Mucosa of descending colon (tissue), 3 donors: Measurements from ENCODE around the gene BTBD10. TPM values are rescaled to one million over a fixed set of nuclear protein-coding genes. Genes with fewer than 3 reads are reported as not detected.

Experiments
- ATAC-seq: fragments of 200-7000 bp; cut with Tn5 transposase; one replicate; pipeline ENCODE4 v1.9.1; 2020; ENCODE audit warnings: mild to moderate bottlenecking, moderate library complexity
- DNase-seq, 3 donors: peaks; one replicate each; pipeline ENCODE4 v3.0.0-alpha.2; 2020
- H3K36me3 ChIP-seq: fragments of 200-600 bp; one replicate; pipeline ENCODE4 v1.8.0; 2021; ENCODE audit warnings: low read depth, mild to moderate bottlenecking
- H3K4me1 ChIP-seq: fragments of 200-600 bp; one replicate; pipeline ENCODE4 v1.8.0; 2021; ENCODE audit warnings: low read depth, mild to moderate bottlenecking
- H3K4me3 ChIP-seq: fragments of 200-600 bp; one replicate; pipeline ENCODE4 v1.8.0; 2021; ENCODE audit warnings: mild to moderate bottlenecking
- H3K9me3 ChIP-seq: fragments of 200-600 bp; one replicate; pipeline ENCODE4 v1.8.0; 2021; ENCODE audit warnings: mild to moderate bottlenecking
- CTCF ChIP-seq: fragments of 200-600 bp; IDR thresholded peaks from one replicate; pipeline ENCODE4 v1.8.0; 2022; ENCODE audit warnings: antibody characterized with exemption, mild to moderate bottlenecking
- intact Hi-C, 2 donors: fragments of 100-400 bp; cut with DNase I in 1 of 2; cut with micrococcal nuclease in 1 of 2; formaldehyde crosslinking; loops; one replicate each; pipeline versions ENCODE4 v1.11.0 to v1.11.1; 2022; cut with DNase I, micrococcal nuclease
- total RNA-seq, 3 donors: library from RNA; stranded (reverse); fragmentation: NEBNext Ultra II Directional in 2 of 3; extraction: Animal tissue kit (Norgen Biotek cat#: 25700) in 2 of 3; gene quantifications; one replicate each; pipeline versions ENCODE4 v1.2.1 to v1.2.4, GENCODE V29; 2021 to 2023
- donor health status: DM: no; HTN: no; CAD: no; lungs with moderate emphysema.
- donor health status: DM: no; HTN: no; CAD: no.
- donor health status: DM: no; HTN: yes; CAD: no.

The BTBD10 gene
- total RNA-seq, 3 donors from 2014 or later, result 28.2 to 37.8 (median 29.5) TPM

GRCh38 chr11:13473013-13473722 is 10.1 kb upstream of the BTBD10 start:
- intact Hi-C loops, result no loop called here
- TF ChIP-seq CTCF, result no peak

GRCh38 chr11:13468750-13469149 is 5.7 kb upstream of the BTBD10 start:
- no peaks in the 10 kb centered on the region for H3K36me3 ChIP-seq
- H3K4me1 ChIP-seq, result no peaks in the 10 kb centered on the region
- TF ChIP-seq CTCF, result no peak
- H3K9me3 ChIP-seq, result no peaks in the 10 kb centered on the region
- H3K4me3 ChIP-seq, result no peak overlapping the region
- DNase-seq (no peak), ATAC-seq (no peak)
- intact Hi-C loops, result no loop called here

More at GRCh38 chr11:13473013-13473722, 10.1 kb upstream of the BTBD10 start:
- ATAC-seq (no peak), DNase-seq (no peak)
- Histone ChIP-seq H3K4me1 (no peaks in the 10 kb centered on the region), H3K9me3 (no peaks in the 10 kb centered on the region), H3K36me3 (no peaks in the 10 kb centered on the region), H3K4me3 (no peak overlapping the region)

GRCh38 chr11:13465909-13466371 is 2.9 kb upstream of the BTBD10 start:
- H3K4me1 ChIP-seq, result peaks cover 4% of the 10 kb centered on the region
- intact Hi-C loops, result no loop called here
- TF ChIP-seq CTCF, result peak; percentile 38
- no peak overlapping the region for H3K4me3 ChIP-seq
- DNase-seq (peak in 1 of 3 donors; percentile 47), ATAC-seq (no peak)
- no peaks in the 10 kb centered on the region for H3K9me3 ChIP-seq
- H3K36me3 ChIP-seq, result no peaks in the 10 kb centered on the region

- intact Hi-C loops, result no loop called here
- peak overlapping the region; percentile 90 for H3K4me3 ChIP-seq
- TF ChIP-seq CTCF, result no peak
- H3K4me1 ChIP-seq, result peaks cover 4% of the 10 kb centered on the region
- no peak for DNase-seq
- ATAC-seq, result no peak
- H3K9me3 ChIP-seq, result no peaks in the 10 kb centered on the region
- no peaks in the 10 kb centered on the region for H3K36me3 ChIP-seq
These were observed 813 bp upstream of the BTBD10 start for GRCh38 chr11:13463779-13464290.

GRCh38 chr11:13462311-13462900 is 616 bp downstream of the BTBD10 start:
- DNase-seq (peak; percentile 80 to 85 (median 83)), ATAC-seq (peak; percentile 64)
- Histone ChIP-seq H3K36me3 (no peaks in the 10 kb centered on the region), H3K4me3 (peak overlapping the region; percentile 90), H3K4me1 (peaks cover 4% of the 10 kb centered on the region), H3K9me3 (no peaks in the 10 kb centered on the region)
- no peak for TF ChIP-seq CTCF
- intact Hi-C loops, result no loop called here
